Esophagus squamous epithelium (tissue), 4 donors: ENCODE measurements around the gene CCDC154.

Experiments used
- CTCF ChIP-seq, 6 experiments: fragments of 450-650 bp in 4 of 6; fragments of 200-600 bp in 2 of 6; sonication (generic) in 2 of 6; IDR thresholded peaks; one replicate each; pipeline ENCODE4 v1.5.1; 2016 to 2019; ENCODE audit warnings: antibody characterized with exemption in 6 of 6, mild to moderate bottlenecking in 4 of 6, moderate library complexity in 4 of 6
- POLR2A ChIP-seq, 4 donors: fragments of 450-650 bp; IDR thresholded peaks; one replicate each; pipeline ENCODE4 v1.6.1; 2017; ENCODE audit warnings: antibody characterized with exemption in 4 of 4, mild to moderate bottlenecking in 4 of 4, moderate library complexity in 3 of 4

GRCh38 chr16:1413684-1414531 is 30.4 kb downstream of the CCDC154 start:
- TF ChIP-seq POLR2A (IDR thresholded peaks at IDR 0.05) (no peak), CTCF (IDR thresholded peaks at IDR 0.05) (peak; percentile 49 to 77 (median 60))
